Prostate gland (tissue), 2 donors: ENCODE results near the gene CFAP46.

Experiments
- CTCF ChIP-seq, 4 experiments: fragments of 200-600 bp in 2 of 4; fragments of 450-650 bp in 2 of 4; sonication (generic) in 2 of 4; IDR thresholded peaks; 1 replicate in 3 of 4; 2 replicates in 1 of 4; pipeline ENCODE4 v1.5.1; 2016 to 2019; ENCODE audit warnings: antibody characterized with exemption in 4 of 4, mild to moderate bottlenecking in 2 of 4, moderate library complexity in 2 of 4
- POLR2A ChIP-seq: fragments of 450-650 bp; IDR thresholded peaks from one replicate; pipeline ENCODE4 v1.6.1; 2016; ENCODE audit warnings: antibody characterized with exemption, mild to moderate bottlenecking

- no peak for TF ChIP-seq CTCF (IDR thresholded peaks at IDR 0.05)
- TF ChIP-seq POLR2A = no peak
Measured at GRCh38 chr10:132909491-132910071, 32.8 kb downstream of the CFAP46 start.
